H1 (cell line): Measurements from ENCODE around the gene KLHL36. TPM values are rescaled to one million over a fixed set of nuclear protein-coding genes. Genes with fewer than 3 reads are reported as not detected.

Experiments
- ATF2 ChIP-seq: IDR thresholded peaks from 2 replicates; pipeline ENCODE4 v1.6.1; 2012; ENCODE audit warnings: low read length, inconsistent platforms
- CBX5 ChIP-seq: fragments of 300-800, 300-1000 bp; sonication (generic); IDR thresholded peaks from 2 replicates; pipeline ENCODE4 v1.7.1; 2016; ENCODE audit warnings: antibody characterized with exemption, low read length, low read depth
- EGR1 ChIP-seq: IDR thresholded peaks from 2 replicates; pipeline ENCODE4 v1.6.1; 2011; ENCODE audit warnings: low read depth, low read length, borderline replicate concordance
- KDM4A ChIP-seq: IDR thresholded peaks from one replicate; pipeline ENCODE4 v1.7.1; 2012; ENCODE audit warnings: low read depth, mild to moderate bottlenecking, moderate library complexity, low read length, inconsistent platforms; ENCODE audit not compliant: severe bottlenecking
- KDM5A ChIP-seq: fragments of 200-600 bp; IDR thresholded peaks from 2 replicates; pipeline ENCODE4 v1.7.1; 2012; ENCODE audit warnings: mild to moderate bottlenecking, low read length, inconsistent platforms, mixed read lengths
- POLR2AphosphoS5 ChIP-seq: IDR thresholded peaks from 2 replicates; pipeline ENCODE4 v1.6.1; 2011; ENCODE audit warnings: low read depth, low read length
- RFX5 ChIP-seq: IDR thresholded peaks from 2 replicates; pipeline ENCODE4 v1.6.1; 2011; ENCODE audit warnings: low read depth, low read length, improper control_type of control experiment, borderline replicate concordance
- polyA plus RNA-seq, 7 experiments: library from polyadenylated mRNA; depleted of rRNA in 3 of 7; stranded (reverse) in 5 of 7; unstranded in 2 of 7; fragments of >200 nt in 5 of 7; fragments of 200-250 nt in 2 of 7; gene quantifications; 1 replicate in 5 of 7; 2 replicates in 1 of 7; 4 replicates in 1 of 7; pipeline versions ENCODE4 v1.2.1 to v1.2.3, GENCODE V29; 2011 to 2013; ENCODE audit warnings: missing spikeins in 2 of 7, mixed read lengths in 2 of 7
- total RNA-seq: library from RNA; stranded (reverse); fragmentation: NEBNext Ultra II Directional; extraction: Animal tissue kit (Norgen Biotek cat#: 25700); gene quantifications from 2 replicates; pipeline ENCODE4 v1.2.1, GENCODE V29; 2021
- TF ChIP-seq, protein P1 (sequence below): IDR thresholded peaks from 2 replicates; pipeline ENCODE4 v1.6.1; 2012; ENCODE audit warnings: inconsistent platforms

KLHL36 gene
- total and polyA plus RNA-seq, 2 of the 8 experiments (the other 6 are each of a cell fraction or from before 2014, with no cell fraction given): 22.9 to 33.6 TPM

GRCh38 chr16:84661418-84662060, 13.2 kb downstream of the KLHL36 start (continued):
- TF ChIP-seq ATF2 (no peak), RFX5 (no peak), EGR1 (no peak), CBX5 (no peak), KDM5A (no peak), KDM4A (no peak), POLR2AphosphoS5 (no peak)
- TF ChIP-seq, protein P1, sequence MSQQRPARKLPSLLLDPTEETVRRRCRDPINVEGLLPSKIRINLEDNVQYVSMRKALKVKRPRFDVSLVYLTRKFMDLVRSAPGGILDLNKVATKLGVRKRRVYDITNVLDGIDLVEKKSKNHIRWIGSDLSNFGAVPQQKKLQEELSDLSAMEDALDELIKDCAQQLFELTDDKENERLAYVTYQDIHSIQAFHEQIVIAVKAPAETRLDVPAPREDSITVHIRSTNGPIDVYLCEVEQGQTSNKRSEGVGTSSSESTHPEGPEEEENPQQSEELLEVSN: no peak
